OCI-LY7 (cell line): ENCODE results near the gene RCSD1.

Experiments
- CTCF ChIP-seq: fragments of 200-600 bp; sonication (generic); conservative IDR thresholded peaks from 2 replicates; pipeline ENCODE4 v1.5.1; 2014; ENCODE audit warnings: mild to moderate bottlenecking, antibody characterized with exemption, low read length, moderate library complexity, mixed read lengths
- EZH2phosphoT487 ChIP-seq: fragments of 200-600 bp; sonication (generic); IDR thresholded peaks from 2 replicates; pipeline ENCODE4 v1.6.1; 2018; ENCODE audit warnings: low read depth, borderline replicate concordance, mild to moderate bottlenecking, mixed run types, antibody characterized with exemption, low read length, moderate library complexity, mixed read lengths

GRCh38 chr1:167678422-167678821 is 48.4 kb downstream of the RCSD1 start:
- TF ChIP-seq CTCF: no peak
- TF ChIP-seq EZH2phosphoT487: no peak
